ENCODE data around the gene TNIP2. TPM values are rescaled to one million over a fixed set of nuclear protein-coding genes. Genes with fewer than 3 reads are reported as not detected.

TNIP2 gene
- total RNA-seq, 1 donor from 2014 or later: 29.0 TPM

DNA sequence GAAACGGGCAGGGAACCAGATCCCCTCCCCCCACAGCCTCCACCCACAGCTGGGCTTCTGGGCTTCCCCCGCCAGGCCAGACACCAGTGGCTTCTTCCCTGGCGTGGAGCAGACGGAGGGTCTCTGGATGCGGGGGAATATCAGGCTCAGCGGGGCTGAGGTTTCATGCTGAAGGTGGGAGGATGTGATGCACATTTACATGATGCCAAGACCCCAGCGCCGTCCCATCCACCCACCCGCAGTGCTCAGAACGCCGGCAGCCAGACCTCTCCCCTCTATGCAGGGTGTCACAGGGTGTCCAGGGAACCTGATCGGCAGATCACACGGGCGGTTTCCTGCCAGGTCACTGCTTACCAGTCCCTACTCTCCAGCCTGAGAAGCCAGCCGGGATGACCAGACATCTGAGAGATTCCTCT lies 12.8 kb upstream of the TNIP2 start:
- Mint-ChIP-seq H3K27me3 (ENCODE audit: low read depth) (no peaks in the 10 kb centered on the region), H3K4me1 (ENCODE audit: low read depth) (peaks cover 8% of the 10 kb centered on the region), H3K27ac (ENCODE audit: unreplicated experiment) (no peak overlapping the region), H3K4me3 (ENCODE audit: unreplicated experiment) (no peak overlapping the region), H3K9me3 (ENCODE audit: low read depth) (peaks cover 4% of the 10 kb centered on the region), H3K36me3 (ENCODE audit: low read depth) (peaks cover 2% of the 10 kb centered on the region)
- TF ChIP-seq CTCF (IDR thresholded peaks at IDR 0.05): no peak
- DNase-seq (ENCODE audit: low spot score): peak; percentile 68

DNA sequence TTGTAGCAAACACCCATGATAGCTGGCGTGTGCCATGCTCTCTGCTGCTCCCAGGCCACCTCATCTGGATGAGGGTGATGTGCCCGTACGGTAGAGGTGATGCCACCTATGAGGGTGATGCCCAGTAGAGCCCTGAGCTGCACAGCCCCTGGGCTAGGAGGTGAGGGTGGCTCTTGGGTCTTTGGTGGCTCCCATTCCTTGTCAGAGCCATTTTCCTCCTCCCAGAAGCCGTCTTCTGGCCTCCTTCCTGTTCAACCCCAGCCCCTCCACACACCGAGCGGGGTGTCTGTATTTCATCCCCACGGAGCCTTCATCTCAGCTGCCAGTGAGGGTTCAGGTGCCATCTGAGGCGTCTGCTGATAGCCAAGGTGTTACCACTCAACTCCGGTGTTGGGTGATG lies 12.0 kb upstream of the TNIP2 start:
- TF ChIP-seq CTCF (IDR thresholded peaks at IDR 0.05): no peak
- Mint-ChIP-seq H3K36me3 (ENCODE audit: low read depth) (peaks cover 2% of the 10 kb centered on the region), H3K4me3 (ENCODE audit: unreplicated experiment) (no peak overlapping the region), H3K27me3 (ENCODE audit: low read depth) (no peaks in the 10 kb centered on the region), H3K4me1 (ENCODE audit: low read depth) (peaks cover 8% of the 10 kb centered on the region), H3K9me3 (ENCODE audit: low read depth) (peaks cover 4% of the 10 kb centered on the region), H3K27ac (ENCODE audit: unreplicated experiment) (no peak overlapping the region)
- DNase-seq (ENCODE audit: low spot score): peak; percentile 48

DNA sequence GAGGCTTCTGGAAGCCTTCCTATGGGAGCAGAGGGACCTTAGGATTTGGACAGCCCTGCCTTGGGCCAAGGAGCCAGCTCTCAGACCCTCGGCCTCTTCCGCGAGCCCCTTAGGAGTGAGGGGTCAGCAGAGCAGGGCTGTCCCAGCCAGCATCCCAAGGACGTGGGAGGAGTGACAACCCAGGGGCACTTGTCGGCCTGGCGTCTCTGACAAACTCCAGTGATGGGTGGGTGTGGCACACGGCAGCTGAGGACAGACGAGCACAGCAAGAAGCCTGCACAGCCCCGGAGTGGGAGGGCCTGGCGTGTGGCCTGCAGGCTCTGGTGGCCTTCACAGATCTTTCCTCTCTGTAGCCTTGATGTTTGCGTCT lies 11.6 kb upstream of the TNIP2 start:
- Mint-ChIP-seq H3K36me3 (ENCODE audit: low read depth) (peaks cover 2% of the 10 kb centered on the region), H3K27me3 (ENCODE audit: low read depth) (no peaks in the 10 kb centered on the region), H3K4me1 (ENCODE audit: low read depth) (peaks cover 8% of the 10 kb centered on the region), H3K4me3 (ENCODE audit: unreplicated experiment) (no peak overlapping the region), H3K27ac (ENCODE audit: unreplicated experiment) (no peak overlapping the region), H3K9me3 (ENCODE audit: low read depth) (peaks cover 4% of the 10 kb centered on the region)
- no peak for TF ChIP-seq CTCF (IDR thresholded peaks at IDR 0.05)
- DNase-seq (ENCODE audit: low spot score): peak; percentile 84

- Mint-ChIP-seq H3K36me3 (ENCODE audit: low read depth) (peaks cover 2% of the 10 kb centered on the region), H3K27me3 (ENCODE audit: low read depth) (no peaks in the 10 kb centered on the region), H3K4me1 (ENCODE audit: low read depth) (peaks cover 8% of the 10 kb centered on the region), H3K4me3 (ENCODE audit: unreplicated experiment) (no peak overlapping the region), H3K27ac (ENCODE audit: unreplicated experiment) (no peak overlapping the region), H3K9me3 (ENCODE audit: low read depth) (peaks cover 4% of the 10 kb centered on the region)
- DNase-seq (ENCODE audit: low spot score): peak; percentile 64
- TF ChIP-seq CTCF (IDR thresholded peaks at IDR 0.05): no peak
Observed at GRCh38 chr4:2767046-2767704, 11.0 kb upstream of the TNIP2 start.

GRCh38 chr4:2765832-2766526 lies 9.8 kb upstream of the TNIP2 start:
- H3K27ac Mint-ChIP-seq (ENCODE audit: unreplicated experiment): no peak overlapping the region
- no peak for TF ChIP-seq CTCF (IDR thresholded peaks at IDR 0.05)
- H3K36me3 Mint-ChIP-seq (ENCODE audit: low read depth): peaks cover 2% of the 10 kb centered on the region
- H3K4me3 Mint-ChIP-seq (ENCODE audit: unreplicated experiment): no peak overlapping the region
- no peaks in the 10 kb centered on the region for H3K27me3 Mint-ChIP-seq (ENCODE audit: low read depth)
- peak; percentile 46 for DNase-seq (ENCODE audit: low spot score)
- peaks cover 8% of the 10 kb centered on the region for H3K4me1 Mint-ChIP-seq (ENCODE audit: low read depth)
- peaks cover 4% of the 10 kb centered on the region for H3K9me3 Mint-ChIP-seq (ENCODE audit: low read depth)

All from chondrocyte (in vitro differentiated cells).